Measurements from ENCODE around the gene GLRA3. TPM values are rescaled to one million over a fixed set of nuclear protein-coding genes. Genes with fewer than 3 reads are reported as not detected.

GLRA3 gene
- total and polyA plus RNA-seq, 4 donors = 9.3 to 41.1 (median 26.6) TPM

DNA sequence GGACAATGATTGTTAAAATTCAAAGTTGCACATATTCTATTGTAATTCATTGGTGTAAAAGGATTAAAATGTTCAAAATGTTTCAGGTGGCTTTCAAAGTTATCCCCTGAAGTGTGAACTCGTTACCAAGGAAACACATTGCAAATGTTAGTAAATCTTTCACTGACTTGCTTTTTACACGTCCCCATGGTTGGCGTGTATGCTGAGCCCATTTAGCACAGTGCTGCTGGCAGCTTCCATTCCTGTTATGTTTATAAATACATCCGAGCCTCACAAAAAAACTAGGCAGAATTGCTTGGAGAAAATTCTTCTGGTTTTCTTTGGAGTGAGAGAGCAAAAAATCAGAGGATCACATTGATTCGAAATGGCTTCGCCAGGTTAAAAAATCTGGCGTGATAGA lies 200.9 kb downstream of the GLRA3 start:
- no peak overlapping the region for H3K4me3 ChIP-seq (ENCODE audit: low read depth, low read length)

DNA sequence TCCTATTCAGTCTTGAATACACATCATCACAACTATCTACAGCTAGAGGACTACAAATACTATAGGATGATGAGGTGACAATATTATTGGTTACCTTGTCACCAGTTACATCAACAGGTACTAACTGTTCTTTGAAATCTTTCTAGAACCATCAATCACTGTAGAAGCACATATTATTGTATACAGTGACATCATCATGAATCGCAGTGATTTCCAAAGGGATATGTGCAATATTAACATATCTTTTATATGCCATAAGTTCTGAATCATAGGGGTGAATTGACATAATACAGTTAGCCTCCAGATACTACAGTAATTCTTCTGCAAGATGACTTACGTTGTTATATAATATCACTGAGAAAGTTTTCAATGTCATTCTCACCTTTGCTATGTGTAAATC lies 201.6 kb downstream of the GLRA3 start:
- DNase-seq (ENCODE audit: low read depth in 4 of 6, low spot score in 6 of 6) = no peak
- Histone ChIP-seq H3K4me3 (ENCODE audit: low read depth, low read length) (no peak overlapping the region), H3K4me1 (ENCODE audit: control insufficient read depth, insufficient read depth, low read length) (no peaks in the 10 kb centered on the region), H3K27me3 (ENCODE audit: control insufficient read depth, insufficient read depth, low read length) (no peaks in the 10 kb centered on the region), H3K9me3 (ENCODE audit: control insufficient read depth, insufficient read depth, low read length) (no peaks in the 10 kb centered on the region), H3K27ac (ENCODE audit: low read depth, low read length) (no peak overlapping the region), H3K36me3 (ENCODE audit: control insufficient read depth, insufficient read depth, low read length) (no peaks in the 10 kb centered on the region)
- WGBS (ENCODE audit: insufficient coverage) = no CpG with 5 or more reads among the region's 2 CpGs

More for the DNA sequence above, 200.9 kb downstream of the GLRA3 start:
- no peaks in the 10 kb centered on the region for H3K27me3 ChIP-seq (ENCODE audit: control insufficient read depth, insufficient read depth, low read length)
- H3K4me1 ChIP-seq (ENCODE audit: control insufficient read depth, insufficient read depth, low read length) = no peaks in the 10 kb centered on the region
- H3K27ac ChIP-seq (ENCODE audit: low read depth, low read length) = no peak overlapping the region
- WGBS (ENCODE audit: insufficient coverage) = 29% methylated on average over 1 of the region's 7 CpGs
- no peaks in the 10 kb centered on the region for H3K36me3 ChIP-seq (ENCODE audit: control insufficient read depth, insufficient read depth, low read length)
- DNase-seq (ENCODE audit: low read depth in 4 of 6, low spot score in 6 of 6) = peak in 2 of 6 donors; percentile 68 to 87
- no peaks in the 10 kb centered on the region for H3K9me3 ChIP-seq (ENCODE audit: control insufficient read depth, insufficient read depth, low read length)

DNA sequence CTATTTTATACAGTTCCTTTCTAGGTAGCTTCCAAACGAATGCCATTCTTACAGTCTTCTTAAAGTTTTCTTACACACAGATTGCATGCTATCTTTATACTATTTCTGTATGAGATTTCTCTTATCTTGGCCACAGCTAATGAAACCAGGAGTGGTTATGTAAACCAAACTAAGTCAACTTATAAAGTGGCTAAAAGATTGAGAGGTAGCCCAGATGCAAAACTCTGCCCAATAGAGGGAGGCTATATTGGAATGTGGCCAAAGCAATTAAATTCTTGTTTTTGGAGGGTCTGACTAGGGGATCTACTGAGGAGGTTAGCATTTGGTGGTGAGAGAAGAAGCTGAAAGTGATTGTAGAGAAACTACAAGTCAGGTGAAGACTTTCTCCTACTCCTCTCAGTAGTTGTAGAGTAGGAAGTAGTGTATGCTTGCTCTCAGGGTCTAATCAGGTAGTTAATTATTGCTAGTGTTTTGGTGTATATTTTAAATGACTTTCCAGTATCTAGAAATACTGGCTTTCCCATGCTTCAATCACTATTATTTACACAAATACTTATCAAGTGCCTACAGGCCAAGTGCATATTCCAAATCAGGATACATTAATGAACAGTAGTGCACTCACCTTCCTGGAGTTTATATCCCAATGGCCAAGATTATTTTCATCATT lies 202.6 kb downstream of the GLRA3 start:
- no peaks in the 10 kb centered on the region for H3K27me3 ChIP-seq (ENCODE audit: control insufficient read depth, insufficient read depth, low read length)
- WGBS (ENCODE audit: insufficient coverage) = no CpG with 5 or more reads among the region's 1 CpG
- DNase-seq (ENCODE audit: low read depth in 4 of 6, low spot score in 6 of 6) = no peak
- no peak overlapping the region for H3K4me3 ChIP-seq (ENCODE audit: low read depth, low read length)
- H3K27ac ChIP-seq (ENCODE audit: low read depth, low read length) = no peak overlapping the region
- no peaks in the 10 kb centered on the region for H3K4me1 ChIP-seq (ENCODE audit: control insufficient read depth, insufficient read depth, low read length)
- H3K36me3 ChIP-seq (ENCODE audit: control insufficient read depth, insufficient read depth, low read length) = no peaks in the 10 kb centered on the region
- no peaks in the 10 kb centered on the region for H3K9me3 ChIP-seq (ENCODE audit: control insufficient read depth, insufficient read depth, low read length)

DNA sequence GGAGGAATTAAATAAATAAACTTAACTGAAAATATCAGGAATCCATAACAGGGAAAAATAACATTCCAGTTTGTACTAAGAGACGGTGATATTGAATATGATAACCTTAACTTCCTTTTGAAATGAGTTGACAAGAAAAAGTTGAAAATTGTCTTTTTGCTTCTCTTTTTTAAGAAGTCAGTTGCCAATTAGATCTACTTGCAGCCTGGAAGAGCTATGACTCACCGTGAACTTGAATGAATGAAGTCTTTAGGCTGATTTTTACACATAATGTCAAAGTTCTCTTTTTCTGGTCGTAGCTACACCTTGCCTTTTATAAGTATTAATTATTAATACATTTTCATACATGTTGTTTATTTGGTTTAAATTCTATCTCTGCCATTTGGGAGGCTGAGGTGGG lies 212.4 kb downstream of the GLRA3 start:
- no peaks in the 10 kb centered on the region for H3K4me1 ChIP-seq (ENCODE audit: control insufficient read depth, insufficient read depth, low read length)
- H3K9me3 ChIP-seq (ENCODE audit: control insufficient read depth, insufficient read depth, low read length) = no peaks in the 10 kb centered on the region
- no peak overlapping the region for H3K27ac ChIP-seq (ENCODE audit: low read depth, low read length)
- WGBS (ENCODE audit: insufficient coverage) = no CpG with 5 or more reads among the region's 3 CpGs
- H3K36me3 ChIP-seq (ENCODE audit: control insufficient read depth, insufficient read depth, low read length) = no peaks in the 10 kb centered on the region
- DNase-seq (ENCODE audit: low read depth in 4 of 6, low spot score in 6 of 6) = no peak
- no peaks in the 10 kb centered on the region for H3K27me3 ChIP-seq (ENCODE audit: control insufficient read depth, insufficient read depth, low read length)
- H3K4me3 ChIP-seq (ENCODE audit: low read depth, low read length) = no peak overlapping the region

DNA sequence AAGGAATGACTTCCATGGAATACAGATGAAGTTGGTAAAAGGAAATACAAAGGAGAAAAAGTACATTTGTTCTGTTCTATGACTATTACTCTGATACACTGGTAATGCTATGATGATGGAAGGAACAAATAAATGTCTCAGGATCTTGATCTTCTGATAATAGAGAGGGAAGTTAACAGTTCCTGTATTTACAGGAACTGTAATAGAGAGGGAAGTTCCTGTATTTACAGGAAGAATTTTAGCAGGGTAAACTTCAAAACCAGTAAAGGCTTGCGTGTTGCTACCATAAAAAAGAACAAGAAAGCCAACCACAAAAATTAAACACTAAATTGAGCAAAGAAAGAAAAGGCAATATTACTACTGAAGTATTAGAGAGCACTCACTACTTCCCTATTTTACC lies 215.1 kb downstream of the GLRA3 start:
- no peak for DNase-seq (ENCODE audit: low read depth in 4 of 6, low spot score in 6 of 6)
- H3K9me3 ChIP-seq (ENCODE audit: control insufficient read depth, insufficient read depth, low read length) = no peaks in the 10 kb centered on the region
- H3K27me3 ChIP-seq (ENCODE audit: control insufficient read depth, insufficient read depth, low read length) = no peaks in the 10 kb centered on the region
- H3K27ac ChIP-seq (ENCODE audit: low read depth, low read length) = no peak overlapping the region
- no peak overlapping the region for H3K4me3 ChIP-seq (ENCODE audit: low read depth, low read length)
- no peaks in the 10 kb centered on the region for H3K36me3 ChIP-seq (ENCODE audit: control insufficient read depth, insufficient read depth, low read length)
- no peaks in the 10 kb centered on the region for H3K4me1 ChIP-seq (ENCODE audit: control insufficient read depth, insufficient read depth, low read length)
- no CpG with 5 or more reads among the region's 1 CpG for WGBS (ENCODE audit: insufficient coverage)

DNA sequence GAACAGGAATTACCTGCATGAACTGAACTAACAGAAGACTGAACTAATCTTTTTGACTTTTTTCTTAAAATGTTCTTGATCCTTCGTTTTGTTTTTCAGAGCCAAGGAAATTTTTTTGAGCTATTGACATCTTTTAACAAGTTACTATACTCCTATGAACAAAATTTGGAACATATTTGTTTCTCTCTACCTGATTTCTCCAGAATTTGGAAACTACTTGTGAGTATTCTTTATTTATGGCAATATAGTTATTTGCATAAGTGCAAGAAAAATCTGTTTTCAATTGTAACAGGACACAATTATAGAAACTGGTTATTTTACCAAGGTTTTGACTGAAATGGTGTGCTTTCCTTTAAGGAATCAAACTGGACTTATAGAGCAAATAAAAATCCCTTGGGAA lies 217.3 kb downstream of the GLRA3 start:
- no peak for DNase-seq (ENCODE audit: low read depth in 4 of 6, low spot score in 6 of 6)
- Histone ChIP-seq H3K4me3 (ENCODE audit: low read depth, low read length) (no peak overlapping the region), H3K36me3 (ENCODE audit: control insufficient read depth, insufficient read depth, low read length) (no peaks in the 10 kb centered on the region), H3K4me1 (ENCODE audit: control insufficient read depth, insufficient read depth, low read length) (no peaks in the 10 kb centered on the region), H3K27ac (ENCODE audit: low read depth, low read length) (no peak overlapping the region), H3K9me3 (ENCODE audit: control insufficient read depth, insufficient read depth, low read length) (no peaks in the 10 kb centered on the region), H3K27me3 (ENCODE audit: control insufficient read depth, insufficient read depth, low read length) (no peaks in the 10 kb centered on the region)
- no CpG with 5 or more reads among the region's 1 CpG for whole genome bisulfite sequencing (ENCODE audit: insufficient coverage)

DNA sequence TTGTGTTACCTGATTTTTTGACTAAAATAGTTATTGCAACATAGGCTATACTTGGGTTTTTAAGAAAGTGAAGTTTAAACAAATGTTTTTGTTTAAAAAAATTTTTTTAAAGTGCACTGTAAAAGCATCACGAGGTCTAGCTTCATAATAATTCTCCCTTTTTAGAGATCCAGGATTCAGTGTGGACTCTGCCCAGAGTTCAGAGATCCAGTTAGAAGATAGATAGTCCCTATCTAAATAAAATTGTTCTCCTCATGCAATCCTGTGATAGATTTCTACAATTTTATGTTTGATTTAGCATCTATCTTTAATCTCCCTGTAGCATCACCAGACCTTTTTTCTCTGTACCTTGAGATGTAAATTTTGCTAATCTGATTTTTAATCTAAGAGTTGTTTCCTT lies 221.3 kb downstream of the GLRA3 start:
- no CpG with 5 or more reads among the region's 1 CpG for WGBS (ENCODE audit: insufficient coverage)

DNA sequence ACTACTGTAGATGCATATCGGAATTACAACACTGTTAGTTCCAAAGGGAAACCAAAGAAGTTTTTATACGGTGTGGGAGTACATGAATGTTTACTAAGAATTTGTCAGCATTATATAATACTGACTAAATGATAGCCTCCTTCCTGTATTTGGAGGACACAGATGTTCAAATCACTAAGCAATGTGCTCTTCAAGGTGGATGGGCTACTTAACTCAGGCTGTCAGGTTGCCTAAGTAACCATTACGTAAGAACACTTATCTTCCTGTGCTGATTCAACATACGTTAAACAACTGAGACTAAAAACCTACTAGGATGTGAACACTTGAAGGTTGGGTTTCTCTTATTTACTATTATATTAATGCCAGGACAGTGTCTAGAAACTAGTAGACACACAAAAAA lies 224.8 kb downstream of the GLRA3 start:
- no CpG with 5 or more reads among the region's 4 CpGs for WGBS (ENCODE audit: insufficient coverage)
- H3K4me1 ChIP-seq (ENCODE audit: control insufficient read depth, insufficient read depth, low read length) = no peaks in the 10 kb centered on the region
- no peak for DNase-seq (ENCODE audit: low read depth in 4 of 6, low spot score in 6 of 6)
- H3K36me3 ChIP-seq (ENCODE audit: control insufficient read depth, insufficient read depth, low read length) = no peaks in the 10 kb centered on the region
- no peak overlapping the region for H3K27ac ChIP-seq (ENCODE audit: low read depth, low read length)
- no peaks in the 10 kb centered on the region for H3K9me3 ChIP-seq (ENCODE audit: control insufficient read depth, insufficient read depth, low read length)
- H3K27me3 ChIP-seq (ENCODE audit: control insufficient read depth, insufficient read depth, low read length) = no peaks in the 10 kb centered on the region
- H3K4me3 ChIP-seq (ENCODE audit: low read depth, low read length) = no peak overlapping the region

More for the DNA sequence above, 221.3 kb downstream of the GLRA3 start:
- no peak for DNase-seq (ENCODE audit: low read depth in 4 of 6, low spot score in 6 of 6)
- H3K4me3 ChIP-seq (ENCODE audit: low read depth, low read length) = no peak overlapping the region
- H3K27ac ChIP-seq (ENCODE audit: low read depth, low read length) = no peak overlapping the region
- H3K27me3 ChIP-seq (ENCODE audit: control insufficient read depth, insufficient read depth, low read length) = no peaks in the 10 kb centered on the region
- H3K4me1 ChIP-seq (ENCODE audit: control insufficient read depth, insufficient read depth, low read length) = no peaks in the 10 kb centered on the region
- H3K9me3 ChIP-seq (ENCODE audit: control insufficient read depth, insufficient read depth, low read length) = no peaks in the 10 kb centered on the region
- H3K36me3 ChIP-seq (ENCODE audit: control insufficient read depth, insufficient read depth, low read length) = no peaks in the 10 kb centered on the region

DNA sequence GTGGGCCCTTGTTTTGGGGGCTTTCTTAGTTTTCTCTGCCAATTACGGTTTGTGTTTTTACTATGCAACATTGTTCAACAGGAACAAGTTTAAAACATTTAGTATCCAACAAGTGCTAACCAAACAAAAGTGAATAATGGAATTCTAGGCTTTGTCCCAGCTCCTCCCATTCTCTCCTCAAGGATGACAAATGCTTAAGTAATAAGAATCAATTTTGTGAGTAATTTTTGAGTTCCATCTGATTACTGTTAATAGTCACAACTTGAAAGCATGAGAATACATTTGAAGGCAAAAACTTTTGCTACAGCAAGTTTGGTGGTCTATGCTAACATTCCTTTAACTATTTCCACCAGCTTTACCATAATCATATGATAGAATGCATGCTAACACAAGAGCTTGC lies 228.7 kb downstream of the GLRA3 start:
- H3K36me3 ChIP-seq (ENCODE audit: control insufficient read depth, insufficient read depth, low read length) = no peaks in the 10 kb centered on the region
- no peaks in the 10 kb centered on the region for H3K4me1 ChIP-seq (ENCODE audit: control insufficient read depth, insufficient read depth, low read length)
- no peaks in the 10 kb centered on the region for H3K9me3 ChIP-seq (ENCODE audit: control insufficient read depth, insufficient read depth, low read length)
- DNase-seq (ENCODE audit: low read depth in 4 of 6, low spot score in 6 of 6) = no peak
- no peak overlapping the region for H3K4me3 ChIP-seq (ENCODE audit: low read depth, low read length)
- H3K27me3 ChIP-seq (ENCODE audit: control insufficient read depth, insufficient read depth, low read length) = no peaks in the 10 kb centered on the region
- H3K27ac ChIP-seq (ENCODE audit: low read depth, low read length) = no peak overlapping the region
- no CpG with 5 or more reads among the region's 1 CpG for WGBS (ENCODE audit: insufficient coverage)

DNA sequence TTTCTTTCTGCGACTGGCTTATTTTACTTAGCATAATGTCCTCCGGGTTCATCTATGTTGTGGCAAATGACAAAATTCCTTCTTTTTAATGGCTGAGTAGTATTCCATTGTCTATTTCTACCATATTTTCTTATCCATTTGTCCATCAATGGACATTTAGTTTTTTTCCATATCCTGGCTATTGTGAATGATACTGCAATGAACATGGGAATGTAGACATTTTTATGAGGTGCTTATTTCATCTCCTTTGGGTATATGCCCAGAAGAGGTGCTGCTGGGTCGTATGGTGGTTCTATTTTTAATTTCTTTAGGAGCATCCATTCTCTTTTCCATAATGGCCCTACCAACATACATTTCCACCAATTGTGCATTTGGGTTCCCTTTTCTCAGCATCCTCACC lies 230.2 kb downstream of the GLRA3 start:
- no peak for DNase-seq (ENCODE audit: low read depth in 4 of 6, low spot score in 6 of 6)
- H3K4me1 ChIP-seq (ENCODE audit: control insufficient read depth, insufficient read depth, low read length) = no peaks in the 10 kb centered on the region
- no peaks in the 10 kb centered on the region for H3K9me3 ChIP-seq (ENCODE audit: control insufficient read depth, insufficient read depth, low read length)
- H3K36me3 ChIP-seq (ENCODE audit: control insufficient read depth, insufficient read depth, low read length) = no peaks in the 10 kb centered on the region
- H3K4me3 ChIP-seq (ENCODE audit: low read depth, low read length) = no peak overlapping the region
- no peak overlapping the region for H3K27ac ChIP-seq (ENCODE audit: low read depth, low read length)
- no peaks in the 10 kb centered on the region for H3K27me3 ChIP-seq (ENCODE audit: control insufficient read depth, insufficient read depth, low read length)
- no CpG with 5 or more reads among the region's 3 CpGs for WGBS (ENCODE audit: insufficient coverage)
